Cardiac muscle cell (in vitro differentiated cells and primary cell): ENCODE data around the gene ARF3. TPM values are rescaled to one million over a fixed set of nuclear protein-coding genes. Genes with fewer than 3 reads are reported as not detected.
A peak's percentile ranks its signal among the peaks of the same experiment; 100 is the strongest.

Source experiments
- DNase-seq, 2 donors: peaks; one replicate each; pipeline versions ENCODE4 v3.0.0 to v3.0.0-alpha.2; 2010 to 2017; ENCODE audit warnings: low read depth in 1 of 2, low spot score in 1 of 2
- H3K27ac ChIP-seq: fragments of 200-600 bp; sonication (generic); 2 replicates; pipeline ENCODE4 v1.5.1; 2016
- H3K27me3 ChIP-seq: fragments of 200-600 bp; sonication (generic); 2 replicates; pipeline ENCODE4 v1.6.0; 2016; ENCODE audit warnings: control low read depth
- H3K36me3 ChIP-seq: fragments of 200-600 bp; sonication (generic); 2 replicates; pipeline ENCODE4 v1.5.1; 2016; ENCODE audit warnings: control low read depth
- H3K4me1 ChIP-seq: fragments of 200-600 bp; sonication (generic); 2 replicates; pipeline ENCODE4 v1.8.1; 2017; ENCODE audit warnings: low read depth, mild to moderate bottlenecking, mixed run types
- H3K4me3 ChIP-seq: fragments of 200-600 bp; sonication (generic); 2 replicates; pipeline ENCODE4 v1.5.1; 2016; ENCODE audit warnings: mild to moderate bottlenecking
- H3K9me3 ChIP-seq: fragments of 200-600 bp; sonication (generic); 2 replicates; pipeline ENCODE4 v1.5.1; 2017; ENCODE audit warnings: low read depth, mild to moderate bottlenecking, control low read depth
- CTCF ChIP-seq: IDR thresholded peaks from 2 replicates; pipeline ENCODE4 v1.5.1; 2012; ENCODE audit warnings: low read depth, mild to moderate bottlenecking, low read length
- polyA plus RNA-seq: library from polyadenylated mRNA; unstranded; fragments of >200 nt; fragmentation: Nextera tagmentation; extraction: Ambion mirVana; gene quantifications from 2 replicates; pipeline ENCODE4 v1.2.1, GENCODE V29; 2016
- total RNA-seq: library from RNA; depleted of rRNA; stranded (reverse); fragments of >200 nt; gene quantifications from 2 replicates; pipeline ENCODE4 v1.2.3, GENCODE V29; 2016

Gene ARF3
- total and polyA plus RNA-seq, 2 experiments from 2014 or later, result 106 to 120 TPM

GRCh38 chr12:48980389-48980952 is 23.2 kb upstream of the ARF3 start:
- H3K4me1 ChIP-seq, result peaks cover 10% of the 10 kb centered on the region
- TF ChIP-seq CTCF, result peak; percentile 3
- H3K4me3 ChIP-seq, result peak overlapping the region; percentile 16
- H3K27me3 ChIP-seq, result peaks cover 96% of the 10 kb centered on the region
- no peaks in the 10 kb centered on the region for H3K9me3 ChIP-seq
- H3K27ac ChIP-seq, result no peak overlapping the region
- DNase-seq, result no peak
- H3K36me3 ChIP-seq, result no peaks in the 10 kb centered on the region

- Histone ChIP-seq H3K27ac (no peak overlapping the region), H3K4me1 (peaks cover 10% of the 10 kb centered on the region), H3K4me3 (peak overlapping the region; percentile 16), H3K36me3 (no peaks in the 10 kb centered on the region), H3K27me3 (peaks cover 99% of the 10 kb centered on the region), H3K9me3 (no peaks in the 10 kb centered on the region)
- TF ChIP-seq CTCF, result no peak
- no peak for DNase-seq
Observed at GRCh38 chr12:48979602-48980388, 22.5 kb upstream of the ARF3 start.

- Histone ChIP-seq H3K4me1 (peaks cover 10% of the 10 kb centered on the region), H3K9me3 (no peaks in the 10 kb centered on the region), H3K36me3 (no peaks in the 10 kb centered on the region), H3K4me3 (peak overlapping the region; percentile 4), H3K27ac (no peak overlapping the region), H3K27me3 (peaks cover 99% of the 10 kb centered on the region)
- no peak for TF ChIP-seq CTCF
- no peak for DNase-seq
Observed at GRCh38 chr12:48978741-48979601, 21.7 kb upstream of the ARF3 start.

- no peak within 1 kb of the TSS for H3K27ac ChIP-seq
- no peak within 1 kb of the TSS for H3K4me3 ChIP-seq
- H3K4me1 ChIP-seq, result peaks cover 10% of the 10 kb centered on the region
- no peaks in the 10 kb centered on the region for H3K9me3 ChIP-seq
- no peaks in the 10 kb centered on the region for H3K36me3 ChIP-seq
- TF ChIP-seq CTCF, result no peak
- peaks cover 99% of the 10 kb centered on the region for H3K27me3 ChIP-seq
- DNase-seq, result no peak
Observed at GRCh38 chr12:48978291-48978740, 21.0 kb upstream of the ARF3 start, which contains the start of gene WNT1. TSS of gene WNT1 (plus strand) at chr12:48978322. CDS start at chr12:48978651, 329 bp downstream.

- peaks cover 10% of the 10 kb centered on the region for H3K4me1 ChIP-seq
- TF ChIP-seq CTCF, result peak; percentile 74
- H3K4me3 ChIP-seq, result no peak overlapping the region
Observed at GRCh38 chr12:48977290-48978281, 20.3 kb upstream of the ARF3 start.

More at GRCh38 chr12:48977290-48978281, 20.3 kb upstream of the ARF3 start:
- Histone ChIP-seq H3K27ac (no peak overlapping the region), H3K9me3 (no peaks in the 10 kb centered on the region), H3K36me3 (no peaks in the 10 kb centered on the region), H3K27me3 (peaks cover 100% of the 10 kb centered on the region)
- no peak for DNase-seq
